HL-60/S4 treated with phorbol 12-myristate 13-acetate at 8.2 ng/mL for 4 days and 3 days (cell line): ENCODE results near the gene COL25A1.

Source experiments
- in situ Hi-C: fragments of 300-500 bp; cut with MboI; formaldehyde crosslinking; loops from 2 replicates; pipeline ENCODE4 v1.15.0; 2022; ENCODE audit warnings: low sequenced_read_pairs

The COL25A1 gene

GRCh38 chr4:108783665-108784463 lies 518.6 kb downstream of the COL25A1 start:
- in situ Hi-C loops = no loop called here

DNA sequence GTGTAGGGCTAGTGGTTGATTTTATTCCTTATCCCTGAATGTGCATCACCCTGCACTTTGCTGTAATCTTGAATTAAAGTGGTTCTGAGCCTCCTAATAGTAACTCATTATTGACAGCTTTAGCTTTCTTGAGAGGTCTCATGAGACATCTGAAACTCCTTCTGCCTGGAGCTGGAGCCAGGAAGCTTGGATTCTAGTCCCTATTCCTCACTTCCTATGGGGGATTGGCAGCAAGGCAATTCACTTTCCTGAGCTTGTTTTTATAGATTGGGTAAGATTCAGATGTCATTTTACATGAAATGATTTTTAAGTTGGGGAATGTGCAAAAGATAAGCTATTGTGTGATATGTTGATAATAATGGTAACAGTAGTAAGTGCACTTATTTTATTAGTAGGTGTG lies 522.5 kb downstream of the COL25A1 start:
- in situ Hi-C loops = no loop called here

GRCh38 chr4:108777388-108777787 lies 525.1 kb downstream of the COL25A1 start:
- in situ Hi-C loops = no loop called here

GRCh38 chr4:108775921-108776320 lies 526.5 kb downstream of the COL25A1 start:
- in situ Hi-C loops = no loop called here

GRCh38 chr4:108774809-108775530 lies 527.5 kb downstream of the COL25A1 start:
- in situ Hi-C loops = no loop called here

DNA sequence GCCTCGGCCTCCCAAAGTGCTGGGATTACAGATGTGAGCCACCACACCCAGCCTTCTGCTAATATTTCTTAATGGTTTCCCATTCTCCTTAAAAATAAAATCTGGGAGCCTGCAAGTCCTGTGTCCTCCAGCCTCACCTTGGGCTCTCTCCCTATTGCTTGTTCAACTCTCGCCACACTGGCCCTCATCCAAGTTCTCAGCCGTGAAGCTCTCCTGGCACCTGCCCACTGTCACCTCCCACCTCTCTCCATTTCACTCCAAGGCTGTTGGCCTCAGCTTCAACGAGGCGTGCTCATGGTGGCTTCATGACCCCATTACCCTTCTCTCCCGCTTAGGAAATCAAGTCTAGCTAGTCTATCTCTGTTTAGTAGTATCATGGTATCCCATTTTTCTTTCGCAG lies 530.1 kb downstream of the COL25A1 start:
- in situ Hi-C loops = no loop called here

- in situ Hi-C loops = no loop called here
These were observed 536.4 kb downstream of the COL25A1 start for GRCh38 chr4:108766058-108766457.

- in situ Hi-C loops = no loop called here
These were observed 538.5 kb downstream of the COL25A1 start for GRCh38 chr4:108763986-108764385.

DNA sequence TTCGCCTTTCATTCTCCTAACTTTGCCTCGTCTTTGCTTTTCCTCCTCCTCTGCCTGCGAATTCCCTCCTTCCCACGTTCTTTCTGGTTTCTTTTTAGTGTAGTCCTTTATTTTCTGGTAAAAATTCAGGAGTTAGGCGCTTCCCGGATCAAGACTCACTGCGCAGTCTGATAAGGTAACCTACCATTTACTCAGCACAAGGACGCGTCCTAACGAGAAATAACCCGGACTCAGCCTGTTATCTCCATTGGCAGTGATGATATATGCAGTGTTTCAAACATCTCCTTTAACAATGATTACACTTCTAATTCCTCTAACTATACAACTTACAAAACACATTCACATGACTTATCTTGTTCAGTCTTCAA lies 539.2 kb downstream of the COL25A1 start:
- in situ Hi-C loops = no loop called here

- in situ Hi-C loops = no loop called here
These were observed 539.8 kb downstream of the COL25A1 start, which contains the start of gene ETNPPL for GRCh38 chr4:108762559-108763225. Gene ETNPPL, minus strand, starts transcription at chr4:108763053. Its CDS starts 155 bp downstream, at chr4:108762898.
